ENCODE measurements around the gene USB1.

GRCh38 chr16:57964157-57964700, 37.0 kb upstream of the USB1 start:
- TF ChIP-seq EZH2phosphoT487 (IDR thresholded peaks at IDR 0.05; ENCODE audit: insufficient read depth, low read depth) = no peak
- no peak for TF ChIP-seq EZH2 (IDR thresholded peaks at IDR 0.05; ENCODE audit: insufficient read depth, poor library complexity, severe bottlenecking)
